GM21360 (cell line): ENCODE results near the gene CENPT.

Experiments
- ATAC-seq: cut with Tn5 transposase; IDR thresholded peaks from one replicate; pipeline ENCODE4 v1.9.1; 2021; ENCODE audit warnings: mild to moderate bottlenecking, moderate library complexity; ENCODE audit not compliant: unreplicated experiment

CENPT gene

GRCh38 chr16:67814567-67814966 lies 32.9 kb downstream of the CENPT start:
- ATAC-seq, result no peak

- ATAC-seq, result no peak
Measured at GRCh38 chr16:67811899-67812298, 35.6 kb downstream of the CENPT start.

GRCh38 chr16:67807148-67807682 lies 40.3 kb downstream of the CENPT start:
- ATAC-seq, result no peak

- peak; percentile 86 for ATAC-seq
Measured at GRCh38 chr16:67806428-67807147, 40.9 kb downstream of the CENPT start, which contains the start of the genes RANBP10 and TSNAXIP1. Gene RANBP10, minus strand, starts transcription at chr16:67806560. Its CDS starts 24 bp downstream, at chr16:67806536. Gene TSNAXIP1, plus strand, starts transcription at chr16:67806889. Its CDS starts 261 bp downstream, at chr16:67807150.

- peak; percentile 1 for ATAC-seq
Measured at GRCh38 chr16:67805718-67806427, 41.6 kb downstream of the CENPT start.

- no peak for ATAC-seq
Measured at GRCh38 chr16:67804853-67805542, 42.5 kb downstream of the CENPT start.

- no peak for ATAC-seq
Measured at GRCh38 chr16:67803894-67804293, 43.6 kb downstream of the CENPT start.

- no peak for ATAC-seq
Measured at GRCh38 chr16:67801883-67802282, 45.6 kb downstream of the CENPT start.

GRCh38 chr16:67801241-67801640 lies 46.3 kb downstream of the CENPT start:
- ATAC-seq, result no peak

- ATAC-seq, result no peak
Measured at GRCh38 chr16:67800338-67800926, 47.1 kb downstream of the CENPT start.

- no peak for ATAC-seq
Measured at GRCh38 chr16:67796099-67796718, 51.3 kb downstream of the CENPT start.

GRCh38 chr16:67790071-67790470 lies 57.4 kb downstream of the CENPT start:
- no peak for ATAC-seq

GRCh38 chr16:67786491-67786890 lies 61.0 kb downstream of the CENPT start:
- no peak for ATAC-seq

- ATAC-seq, result no peak
Measured at GRCh38 chr16:67783353-67783725, 64.2 kb downstream of the CENPT start.

- ATAC-seq, result no peak
Measured at GRCh38 chr16:67782567-67783352, 64.7 kb downstream of the CENPT start.

GRCh38 chr16:67781565-67781921 lies 66.0 kb downstream of the CENPT start:
- no peak for ATAC-seq

GRCh38 chr16:67780847-67781564 lies 66.5 kb downstream of the CENPT start:
- no peak for ATAC-seq

- ATAC-seq, result no peak
Measured at GRCh38 chr16:67779256-67780014, 68.1 kb downstream of the CENPT start.
